Bronchial smooth muscle cell (primary cell): ENCODE measurements around the gene OR2AJ1. TPM values are rescaled to one million over a fixed set of nuclear protein-coding genes. Genes with fewer than 3 reads are reported as not detected.

Source experiments
- total RNA-seq: library from RNA; depleted of rRNA; stranded (reverse); fragments of >200 nt; gene quantifications from 2 replicates; pipeline ENCODE4 v1.2.1, GENCODE V29; 2014

The OR2AJ1 gene, protein sequence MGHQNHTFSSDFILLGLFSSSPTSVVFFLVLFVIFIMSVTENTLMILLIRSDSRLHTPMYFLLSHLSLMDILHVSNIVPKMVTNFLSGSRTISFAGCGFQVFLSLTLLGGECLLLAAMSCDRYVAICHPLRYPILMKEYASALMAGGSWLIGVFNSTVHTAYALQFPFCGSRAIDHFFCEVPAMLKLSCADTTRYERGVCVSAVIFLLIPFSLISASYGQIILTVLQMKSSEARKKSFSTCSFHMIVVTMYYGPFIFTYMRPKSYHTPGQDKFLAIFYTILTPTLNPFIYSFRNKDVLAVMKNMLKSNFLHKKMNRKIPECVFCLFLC
- not detected in 2 replicates for total RNA-seq

DNA sequence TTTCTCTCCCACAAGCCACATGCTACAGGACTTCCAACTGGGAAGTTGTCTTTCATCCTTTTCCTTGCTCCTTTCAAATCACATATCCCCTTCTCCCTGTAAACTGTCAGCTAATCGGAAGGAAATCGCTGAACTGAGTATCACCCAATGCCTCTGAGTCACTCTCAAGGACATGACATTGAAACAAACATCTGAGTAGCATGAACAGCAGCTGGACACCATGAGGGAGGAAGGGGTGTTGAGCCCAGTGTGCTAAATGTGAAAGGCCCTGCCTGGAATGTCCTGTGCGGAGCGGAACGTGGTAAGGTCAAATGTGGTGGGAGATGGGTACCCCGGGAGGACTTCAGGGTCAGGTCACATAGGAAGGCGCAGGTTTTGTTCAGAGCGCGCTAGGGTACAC is at the start of gene OR2AJ1:
TSS of gene OR2AJ1 (plus strand) at position 22 of the 400 bp plus-strand sequence. CDS start 8,880 bp downstream, outside the sequence.

GRCh38 chr1:247895163-247895637 is 29.5 kb upstream of the OR2AJ1 start, which contains the start of gene OR2W3:
Gene OR2W3 (plus strand): TSS chr1:247895587. CDS start chr1:247895587, 0 bp downstream.

DNA sequence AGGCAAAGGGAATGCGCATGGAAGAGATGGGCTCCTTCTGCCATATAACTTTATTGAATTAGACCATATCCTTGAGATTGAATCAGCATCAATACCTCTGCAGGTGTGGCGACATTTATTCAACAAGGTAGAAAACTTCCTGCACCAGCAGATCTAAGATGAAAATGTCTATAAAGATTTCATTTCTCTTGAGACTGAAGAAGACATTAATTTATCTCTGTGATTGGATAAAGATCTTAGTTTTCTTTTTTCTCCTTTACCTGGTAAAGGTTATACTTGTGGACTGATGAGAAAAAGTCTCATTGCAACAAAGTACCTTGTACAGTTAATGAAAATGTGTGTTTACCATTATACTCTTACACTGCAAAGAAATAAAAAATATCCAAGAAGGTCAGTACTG is 4.7 kb upstream of the OR2AJ1 start, which contains the start of gene OR2T8:
TSS of gene OR2T8 (plus strand) at position 301 of the 400 bp plus-strand sequence. CDS start 766 bp downstream, outside the sequence.

GRCh38 chr1:247948558-247948957 is 23.9 kb downstream of the OR2AJ1 start, which contains the start of gene OR2L8:
Gene OR2L8 (plus strand): TSS chr1:247948858. CDS start chr1:247948858, 0 bp downstream.

DNA sequence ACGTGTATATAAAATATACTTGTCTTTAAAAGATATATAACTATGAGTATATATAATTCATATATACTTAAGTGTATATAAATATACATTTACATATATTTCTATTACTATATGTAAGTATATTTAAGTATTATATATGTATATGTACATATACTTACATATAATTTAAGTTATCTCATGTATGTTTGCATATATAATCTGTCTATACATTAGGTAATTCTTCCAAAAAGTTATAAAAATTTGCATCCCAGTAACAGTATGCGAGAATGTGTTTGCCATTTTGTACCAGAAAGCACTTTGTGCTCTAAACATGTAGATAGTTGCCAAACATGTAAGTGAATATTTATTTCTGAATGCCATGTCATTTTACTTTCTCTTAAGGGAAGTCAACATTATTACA is 40.2 kb downstream of the OR2AJ1 start, which contains the start of gene OR2AK2:
TSS of gene OR2AK2 (plus strand) at position 301 of the 400 bp plus-strand sequence. CDS start 144 bp downstream, outside the sequence.

Other genes with a start within 250 kb of the OR2AJ1 start
- gene OR13G1, start 245.2 kb upstream of the OR2AJ1 start, total RNA-seq: not detected in 2 replicates
- not detected in 2 replicates for gene OR6F1, start 208.2 kb upstream of the OR2AJ1 start, total RNA-seq
- not detected in 2 replicates for gene OR14K1, start 186.3 kb upstream of the OR2AJ1 start, total RNA-seq
- not detected in 2 replicates for gene OR14A2, start 176.7 kb upstream of the OR2AJ1 start, total RNA-seq
- gene OR1C1, start 164.3 kb upstream of the OR2AJ1 start, total RNA-seq: not detected in 2 replicates
- gene OR14A16, start 100.8 kb upstream of the OR2AJ1 start, total RNA-seq: not detected in 2 replicates
- not detected in 2 replicates for gene OR11L1, start 83.0 kb upstream of the OR2AJ1 start, total RNA-seq
- not detected in 2 replicates for gene TRIM58, start 67.7 kb upstream of the OR2AJ1 start, total RNA-seq
- not detected in 2 replicates for gene OR2W3, start 29.3 kb upstream of the OR2AJ1 start, total RNA-seq
- gene OR2T8, start 4.6 kb upstream of the OR2AJ1 start, total RNA-seq: not detected in 2 replicates
- gene OR2L8, start 24.0 kb downstream of the OR2AJ1 start, total RNA-seq: not detected in 2 replicates
- gene OR2AK2, start 40.3 kb downstream of the OR2AJ1 start, total RNA-seq: not detected in 2 replicates
- under 0.01 TPM in 1 of 2 replicates, not detected in the other for gene OR2L5, start 88.8 kb downstream of the OR2AJ1 start, total RNA-seq
- gene OR2L2, start 105.2 kb downstream of the OR2AJ1 start, total RNA-seq: not detected in 2 replicates
- not detected in 2 replicates for gene OR2L3, start 121.9 kb downstream of the OR2AJ1 start, total RNA-seq
- not detected in 2 replicates for gene OR2L13, start 170.3 kb downstream of the OR2AJ1 start, total RNA-seq
- gene OR2M5, start 220.3 kb downstream of the OR2AJ1 start, total RNA-seq: not detected in 2 replicates
- not detected in 2 replicates for gene OR2M2, start 249.9 kb downstream of the OR2AJ1 start, total RNA-seq